Measurements from ENCODE around the gene FRMPD1. TPM values are rescaled to one million over a fixed set of nuclear protein-coding genes. Genes with fewer than 3 reads are reported as not detected.

FRMPD1 gene
- total and polyA plus RNA-seq, 2 of the 13 experiments (the other 11 are each of a cell fraction or from before 2014, with no cell fraction given) = not detected

DNA sequence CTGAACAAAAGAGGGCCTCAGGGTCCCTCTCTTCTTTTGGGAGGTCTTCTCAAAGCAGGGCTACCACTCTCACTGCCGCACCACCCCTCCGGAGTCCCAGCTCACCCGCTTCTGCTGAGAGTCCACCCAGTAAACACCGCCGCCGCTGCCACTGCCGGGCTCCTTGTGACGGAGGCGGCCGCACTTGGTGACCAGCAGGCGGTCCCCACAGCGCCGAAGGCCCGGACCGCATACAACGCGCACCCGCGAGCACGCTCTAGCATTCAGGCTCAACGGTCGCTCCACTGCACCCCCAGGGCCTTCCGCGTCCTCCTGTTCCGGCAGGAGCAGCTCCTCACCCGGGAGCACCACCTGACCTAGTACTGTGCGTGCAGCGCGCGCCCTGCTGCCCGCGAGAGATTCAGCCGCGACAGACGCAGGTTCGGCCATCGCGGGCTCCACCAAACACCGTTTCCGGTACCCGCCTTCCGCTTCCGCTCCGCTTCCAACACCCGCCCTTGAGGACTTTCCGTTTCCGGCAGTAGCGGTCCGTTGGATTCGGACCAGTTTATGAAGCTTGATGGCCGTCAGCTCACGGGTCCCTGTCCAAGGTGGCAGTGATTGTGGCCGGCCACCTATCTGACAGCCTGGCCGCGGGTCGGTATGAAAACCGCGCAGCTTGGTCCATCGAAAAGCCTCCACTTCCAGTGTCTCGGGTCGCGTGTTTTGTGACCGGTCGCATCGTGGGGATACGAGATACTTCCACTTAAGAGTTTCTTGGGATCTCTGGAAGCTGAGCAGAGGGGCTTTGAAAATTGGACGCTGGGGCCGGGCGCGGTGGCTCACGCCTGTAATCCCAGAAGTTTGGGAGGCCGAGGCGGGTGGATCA, 134.1 kb downstream of the FRMPD1 start, which contains the start of gene EXOSC3 (continued):
- TF ChIP-seq, protein P1, sequence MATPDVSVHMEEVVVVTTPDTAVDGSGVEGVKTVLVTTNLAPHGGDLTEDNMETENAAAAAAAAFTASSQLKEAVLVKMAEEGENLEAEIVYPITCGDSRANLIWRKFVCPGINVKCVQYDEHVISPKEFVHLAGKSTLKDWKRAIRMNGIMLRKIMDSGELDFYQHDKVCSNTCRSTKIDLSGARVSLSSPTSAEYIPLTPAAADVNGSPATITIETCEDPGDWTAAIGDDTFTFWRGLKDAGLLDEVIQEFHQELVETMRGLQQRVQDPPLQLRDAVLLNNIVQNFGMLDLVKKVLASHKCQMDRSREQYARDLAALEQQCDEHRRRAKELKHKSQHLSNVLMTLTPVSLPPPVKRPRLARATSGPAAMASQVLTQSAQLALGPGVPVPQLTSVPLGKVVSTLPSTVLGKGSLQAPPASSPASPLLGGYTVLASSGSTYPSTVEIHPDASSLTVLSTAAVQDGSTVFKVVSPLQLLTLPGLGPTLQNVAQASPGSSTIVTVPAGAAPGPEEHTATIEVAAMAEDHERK (CRISPR knock-in tag; IDR thresholded peaks at IDR 0.05; ENCODE audit: low read depth) = no peak
- peak; percentile 53; the same call in 1 of the 2 replicates for TF ChIP-seq BRD4 (CRISPR knock-in tag; IDR thresholded peaks at IDR 0.05)
- TF ChIP-seq HNF4A (CRISPR knock-in tag; IDR thresholded peaks at IDR 0.05) = peak; percentile 17; the same call in 1 of the 2 replicates
- no peak for TF ChIP-seq ZKSCAN1 (IDR thresholded peaks at IDR 0.05; ENCODE audit: low read length)
- TF ChIP-seq CBX1 (IDR thresholded peaks at IDR 0.05; ENCODE audit: low read depth) = no peak
- no peak for TF ChIP-seq RORA (CRISPR knock-in tag; IDR thresholded peaks at IDR 0.05)
- TF ChIP-seq, protein P2, sequence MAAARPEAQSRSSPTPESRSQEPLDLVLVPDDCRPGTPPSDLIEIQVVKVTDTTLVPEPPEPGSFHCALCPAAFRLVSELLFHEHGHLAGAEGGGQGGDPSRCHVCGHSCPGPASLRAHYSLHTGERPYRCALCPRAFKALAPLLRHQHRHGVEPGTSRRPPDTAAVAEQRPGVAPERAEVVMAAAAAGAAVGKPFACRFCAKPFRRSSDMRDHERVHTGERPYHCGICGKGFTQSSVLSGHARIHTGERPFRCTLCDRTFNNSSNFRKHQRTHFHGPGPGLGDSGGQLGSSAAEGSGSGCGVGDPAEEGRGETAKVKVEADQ (CRISPR knock-in tag; IDR thresholded peaks at IDR 0.05; ENCODE audit: borderline replicate concordance) = peak; percentile 95
- peak; percentile 39 for TF ChIP-seq ZNF605 (CRISPR knock-in tag; IDR thresholded peaks at IDR 0.05)
- no peak for TF ChIP-seq ZNF7 (CRISPR knock-in tag; IDR thresholded peaks at IDR 0.05)
- TF ChIP-seq TCF12 (IDR thresholded peaks at IDR 0.05) = no peak
- TF ChIP-seq TCF12 (CRISPR knock-in tag; IDR thresholded peaks at IDR 0.05) = no peak
- no peak for TF ChIP-seq ZNF781 (CRISPR knock-in tag; IDR thresholded peaks at IDR 0.05; ENCODE audit: borderline replicate concordance, not compliant biosample characterization)
- TF ChIP-seq ZNF614 (CRISPR knock-in tag; IDR thresholded peaks at IDR 0.05; ENCODE audit: borderline replicate concordance) = peak; percentile 67; the same call in 1 of the 2 replicates
- TF ChIP-seq, protein P3, sequence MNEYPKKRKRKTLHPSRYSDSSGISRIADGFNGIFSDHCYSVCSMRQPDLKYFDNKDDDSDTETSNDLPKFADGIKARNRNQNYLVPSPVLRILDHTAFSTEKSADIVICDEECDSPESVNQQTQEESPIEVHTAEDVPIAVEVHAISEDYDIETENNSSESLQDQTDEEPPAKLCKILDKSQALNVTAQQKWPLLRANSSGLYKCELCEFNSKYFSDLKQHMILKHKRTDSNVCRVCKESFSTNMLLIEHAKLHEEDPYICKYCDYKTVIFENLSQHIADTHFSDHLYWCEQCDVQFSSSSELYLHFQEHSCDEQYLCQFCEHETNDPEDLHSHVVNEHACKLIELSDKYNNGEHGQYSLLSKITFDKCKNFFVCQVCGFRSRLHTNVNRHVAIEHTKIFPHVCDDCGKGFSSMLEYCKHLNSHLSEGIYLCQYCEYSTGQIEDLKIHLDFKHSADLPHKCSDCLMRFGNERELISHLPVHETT (CRISPR knock-in tag; conservative IDR thresholded peaks at IDR 0.05) = peak; percentile 31; the same call in 1 of the 2 replicates
- TF ChIP-seq, protein P4, sequence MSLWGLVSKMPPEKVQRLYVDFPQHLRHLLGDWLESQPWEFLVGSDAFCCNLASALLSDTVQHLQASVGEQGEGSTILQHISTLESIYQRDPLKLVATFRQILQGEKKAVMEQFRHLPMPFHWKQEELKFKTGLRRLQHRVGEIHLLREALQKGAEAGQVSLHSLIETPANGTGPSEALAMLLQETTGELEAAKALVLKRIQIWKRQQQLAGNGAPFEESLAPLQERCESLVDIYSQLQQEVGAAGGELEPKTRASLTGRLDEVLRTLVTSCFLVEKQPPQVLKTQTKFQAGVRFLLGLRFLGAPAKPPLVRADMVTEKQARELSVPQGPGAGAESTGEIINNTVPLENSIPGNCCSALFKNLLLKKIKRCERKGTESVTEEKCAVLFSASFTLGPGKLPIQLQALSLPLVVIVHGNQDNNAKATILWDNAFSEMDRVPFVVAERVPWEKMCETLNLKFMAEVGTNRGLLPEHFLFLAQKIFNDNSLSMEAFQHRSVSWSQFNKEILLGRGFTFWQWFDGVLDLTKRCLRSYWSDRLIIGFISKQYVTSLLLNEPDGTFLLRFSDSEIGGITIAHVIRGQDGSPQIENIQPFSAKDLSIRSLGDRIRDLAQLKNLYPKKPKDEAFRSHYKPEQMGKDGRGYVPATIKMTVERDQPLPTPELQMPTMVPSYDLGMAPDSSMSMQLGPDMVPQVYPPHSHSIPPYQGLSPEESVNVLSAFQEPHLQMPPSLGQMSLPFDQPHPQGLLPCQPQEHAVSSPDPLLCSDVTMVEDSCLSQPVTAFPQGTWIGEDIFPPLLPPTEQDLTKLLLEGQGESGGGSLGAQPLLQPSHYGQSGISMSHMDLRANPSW (CRISPR knock-in tag; IDR thresholded peaks at IDR 0.05; ENCODE audit: borderline replicate concordance) = 0 out of 2 replicates have a peak, but pooled peaks have one; percentile 60
- no peak for TF ChIP-seq HDAC6 (IDR thresholded peaks at IDR 0.05; ENCODE audit: low read depth, low read length)
- TF ChIP-seq, protein P5, sequence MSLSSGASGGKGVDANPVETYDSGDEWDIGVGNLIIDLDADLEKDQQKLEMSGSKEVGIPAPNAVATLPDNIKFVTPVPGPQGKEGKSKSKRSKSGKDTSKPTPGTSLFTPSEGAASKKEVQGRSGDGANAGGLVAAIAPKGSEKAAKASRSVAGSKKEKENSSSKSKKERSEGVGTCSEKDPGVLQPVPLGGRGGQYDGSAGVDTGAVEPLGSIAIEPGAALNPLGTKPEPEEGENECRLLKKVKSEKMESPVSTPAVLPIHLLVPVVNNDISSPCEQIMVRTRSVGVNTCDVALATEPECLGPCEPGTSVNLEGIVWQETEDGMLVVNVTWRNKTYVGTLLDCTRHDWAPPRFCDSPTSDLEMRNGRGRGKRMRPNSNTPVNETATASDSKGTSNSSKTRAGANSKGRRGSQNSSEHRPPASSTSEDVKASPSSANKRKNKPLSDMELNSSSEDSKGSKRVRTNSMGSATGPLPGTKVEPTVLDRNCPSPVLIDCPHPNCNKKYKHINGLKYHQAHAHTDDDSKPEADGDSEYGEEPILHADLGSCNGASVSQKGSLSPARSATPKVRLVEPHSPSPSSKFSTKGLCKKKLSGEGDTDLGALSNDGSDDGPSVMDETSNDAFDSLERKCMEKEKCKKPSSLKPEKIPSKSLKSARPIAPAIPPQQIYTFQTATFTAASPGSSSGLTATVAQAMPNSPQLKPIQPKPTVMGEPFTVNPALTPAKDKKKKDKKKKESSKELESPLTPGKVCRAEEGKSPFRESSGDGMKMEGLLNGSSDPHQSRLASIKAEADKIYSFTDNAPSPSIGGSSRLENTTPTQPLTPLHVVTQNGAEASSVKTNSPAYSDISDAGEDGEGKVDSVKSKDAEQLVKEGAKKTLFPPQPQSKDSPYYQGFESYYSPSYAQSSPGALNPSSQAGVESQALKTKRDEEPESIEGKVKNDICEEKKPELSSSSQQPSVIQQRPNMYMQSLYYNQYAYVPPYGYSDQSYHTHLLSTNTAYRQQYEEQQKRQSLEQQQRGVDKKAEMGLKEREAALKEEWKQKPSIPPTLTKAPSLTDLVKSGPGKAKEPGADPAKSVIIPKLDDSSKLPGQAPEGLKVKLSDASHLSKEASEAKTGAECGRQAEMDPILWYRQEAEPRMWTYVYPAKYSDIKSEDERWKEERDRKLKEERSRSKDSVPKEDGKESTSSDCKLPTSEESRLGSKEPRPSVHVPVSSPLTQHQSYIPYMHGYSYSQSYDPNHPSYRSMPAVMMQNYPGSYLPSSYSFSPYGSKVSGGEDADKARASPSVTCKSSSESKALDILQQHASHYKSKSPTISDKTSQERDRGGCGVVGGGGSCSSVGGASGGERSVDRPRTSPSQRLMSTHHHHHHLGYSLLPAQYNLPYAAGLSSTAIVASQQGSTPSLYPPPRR (CRISPR knock-in tag; IDR thresholded peaks at IDR 0.05; ENCODE audit: borderline replicate concordance) = peak; percentile 30; the same call in 1 of the 2 replicates

Measured in HepG2 (cell line).